Testis (tissue), 2 donors: ENCODE results near the gene COL25A1.

ENCODE experiments used
- CTCF ChIP-seq, 3 experiments: fragments of 450-650 bp in 2 of 3; fragments of 200-600 bp in 1 of 3; sonication (generic) in 1 of 3; IDR thresholded peaks; one replicate each; pipeline ENCODE4 v1.5.1; 2016 to 2019; ENCODE audit warnings: antibody characterized with exemption in 3 of 3, mild to moderate bottlenecking in 2 of 3, moderate library complexity in 1 of 3
- POLR2A ChIP-seq: fragments of 450-650 bp; IDR thresholded peaks from one replicate; pipeline ENCODE4 v1.6.1; 2017; ENCODE audit warnings: antibody characterized with exemption, mild to moderate bottlenecking, moderate library complexity

- TF ChIP-seq POLR2A (no peak), CTCF (IDR thresholded peaks at IDR 0.05) (no peak)
Observed at GRCh38 chr4:109020861-109021260, 281.6 kb downstream of the COL25A1 start.
